CD4-positive, alpha-beta T cell treated with Interleukin-4 for 4 hours (primary cell): ENCODE measurements around the gene TMEM39B.
"Not testable (repeated sequence)": the region's sequence is repeated elsewhere in the genome, so short reads cannot be mapped to it uniquely, and the experiment has no call there.

Experiments used
- DNase-seq: peaks from one replicate; pipeline ENCODE4 v3.0.0-alpha.2; 2020

The TMEM39B gene

DNA sequence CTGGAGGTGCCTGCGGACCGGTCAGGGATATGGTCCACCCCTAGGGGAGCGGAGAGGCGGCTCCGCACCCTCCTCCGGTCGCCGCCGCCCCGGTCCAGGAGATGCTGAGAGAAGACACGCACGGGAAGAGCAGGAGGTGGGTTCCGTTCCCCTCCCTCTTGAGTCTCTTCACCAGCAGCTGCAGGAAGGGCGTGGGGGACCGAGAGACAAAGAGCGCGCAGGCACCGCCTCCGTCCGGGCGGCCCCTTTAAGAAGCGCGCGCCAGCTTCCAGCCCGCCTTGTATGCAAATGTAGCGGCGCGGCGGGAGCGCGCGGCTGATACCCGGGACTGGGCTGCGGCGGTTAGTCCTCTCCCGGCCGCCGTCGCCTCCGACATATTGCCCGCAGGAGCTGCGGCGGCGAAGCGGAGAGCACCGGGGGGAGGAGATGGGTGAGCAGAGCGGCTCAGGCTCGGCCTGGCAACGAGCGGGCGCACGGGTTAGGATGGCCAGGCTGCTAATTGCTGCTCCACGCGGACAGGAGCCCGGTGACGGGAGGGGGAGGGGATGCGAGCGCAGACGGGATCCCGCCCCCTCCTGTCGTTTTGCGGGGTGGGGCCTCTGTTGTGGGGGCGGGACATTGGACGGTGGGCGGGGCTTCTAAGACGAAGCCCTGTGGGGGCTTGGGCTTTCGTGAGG lies at the start of gene TMEM39B:
Gene TMEM39B, plus strand, starts transcription at position 318 of the 677 bp plus-strand sequence. Its CDS starts 109 bp downstream, at position 427.
- DNase-seq = peak; percentile 94

DNA sequence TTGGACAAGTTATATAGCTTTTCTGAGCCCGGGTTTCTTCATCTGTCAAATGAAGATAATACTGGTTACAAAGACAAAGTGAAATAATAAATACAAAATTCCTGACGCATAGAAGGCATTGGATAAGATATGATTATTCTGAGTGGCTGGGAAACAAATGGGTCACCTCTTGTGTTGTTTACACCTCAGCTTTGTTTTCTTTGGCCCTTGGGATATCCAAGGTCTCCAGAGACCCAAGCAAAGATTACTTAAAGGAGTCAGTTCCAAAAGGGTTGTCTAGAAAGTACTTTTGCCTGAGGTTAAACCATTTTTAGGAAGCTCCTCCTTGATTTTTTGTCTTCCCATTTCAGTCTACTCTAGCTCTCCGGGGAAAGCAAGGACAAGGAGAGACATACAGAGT lies 49.4 kb upstream of the TMEM39B start:
- DNase-seq = no peak

DNA sequence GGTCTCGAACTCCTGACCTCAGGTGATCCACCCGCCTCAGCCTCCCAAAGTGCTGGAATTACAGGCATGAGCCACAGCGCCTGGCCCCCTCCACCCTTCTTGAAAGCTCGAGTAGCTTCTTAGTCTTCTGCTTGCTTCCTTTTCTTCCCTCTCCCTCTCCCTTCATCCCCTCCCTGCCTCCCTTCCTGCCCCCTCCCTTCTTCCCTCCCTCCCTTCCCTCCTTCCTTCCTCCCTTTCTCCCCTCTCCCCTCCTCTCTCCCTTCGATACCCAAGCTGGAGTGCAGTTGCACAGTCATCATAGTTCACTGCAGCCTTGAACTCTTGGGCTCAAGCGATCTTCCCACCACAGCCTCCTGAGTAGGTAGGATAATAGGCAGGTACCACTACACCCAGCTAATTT lies 47.2 kb upstream of the TMEM39B start:
- DNase-seq = no peak

DNA sequence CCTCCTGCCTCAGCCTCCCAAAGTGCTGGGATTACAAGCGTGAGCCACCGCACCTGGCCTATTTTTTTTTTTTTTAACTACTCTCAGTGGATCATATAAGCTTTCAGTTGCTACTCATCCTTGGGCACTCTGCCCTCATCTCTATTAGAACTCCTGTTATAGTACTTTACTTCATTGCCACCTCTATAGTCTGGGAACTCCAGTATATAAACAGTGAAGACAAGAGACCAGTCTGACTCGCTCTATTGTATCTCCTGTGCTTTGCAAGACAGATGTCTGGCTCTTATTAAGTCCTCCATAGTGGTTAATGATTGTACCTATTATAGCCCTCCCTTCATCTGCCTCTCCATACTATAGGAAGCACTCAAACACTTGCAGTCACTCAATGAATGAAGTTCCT lies 44.0 kb upstream of the TMEM39B start:
- DNase-seq = no peak

DNA sequence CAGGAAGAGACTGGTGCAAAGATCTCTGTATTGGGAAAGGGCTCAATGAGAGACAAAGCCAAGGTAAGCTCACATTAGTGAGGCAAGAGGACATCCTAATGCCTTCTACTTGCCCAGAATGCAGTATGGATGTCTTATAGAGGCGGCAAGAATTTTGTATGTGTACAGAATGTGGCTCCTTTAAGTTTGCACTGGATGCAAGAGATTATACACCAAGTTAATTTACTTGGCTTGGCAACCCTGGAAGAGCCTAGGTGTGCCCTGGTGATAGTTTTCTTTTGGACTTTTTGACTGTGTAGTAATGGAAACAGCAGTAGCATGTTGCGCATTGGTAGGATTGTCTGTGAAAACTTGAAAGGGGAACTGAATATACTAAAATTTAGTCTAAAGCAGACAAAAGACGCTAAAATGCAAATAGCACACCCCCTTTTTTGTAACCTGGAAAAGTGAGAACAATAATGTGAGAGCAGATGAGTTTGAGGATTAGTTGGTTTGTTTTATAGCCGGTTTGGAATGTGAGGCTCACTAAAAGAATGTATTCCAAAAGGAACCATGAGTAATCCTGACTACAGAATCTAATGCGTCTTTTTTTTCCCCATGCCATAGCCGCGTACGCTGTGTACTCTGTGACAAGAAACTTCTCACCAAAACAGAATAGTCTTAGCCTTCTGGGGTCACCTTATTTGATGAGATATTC lies 41.0 kb upstream of the TMEM39B start:
- no peak for DNase-seq

DNA sequence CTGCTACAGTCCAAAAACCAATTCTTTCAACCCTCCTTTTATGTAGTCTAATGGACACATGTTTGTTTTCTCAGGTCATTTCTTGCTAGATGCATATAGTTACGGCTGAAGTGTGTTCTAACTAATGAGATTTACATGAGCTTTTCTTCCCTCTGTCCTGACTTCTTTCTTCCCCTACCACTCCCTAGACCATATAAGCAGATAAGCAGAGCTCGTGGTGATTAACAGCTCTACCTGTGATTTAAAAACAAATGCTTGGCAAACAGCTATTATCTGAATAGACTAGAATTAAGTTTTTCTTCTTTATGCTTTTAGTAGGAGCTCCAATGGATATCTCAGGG lies 40.5 kb upstream of the TMEM39B start:
- DNase-seq = no peak

DNA sequence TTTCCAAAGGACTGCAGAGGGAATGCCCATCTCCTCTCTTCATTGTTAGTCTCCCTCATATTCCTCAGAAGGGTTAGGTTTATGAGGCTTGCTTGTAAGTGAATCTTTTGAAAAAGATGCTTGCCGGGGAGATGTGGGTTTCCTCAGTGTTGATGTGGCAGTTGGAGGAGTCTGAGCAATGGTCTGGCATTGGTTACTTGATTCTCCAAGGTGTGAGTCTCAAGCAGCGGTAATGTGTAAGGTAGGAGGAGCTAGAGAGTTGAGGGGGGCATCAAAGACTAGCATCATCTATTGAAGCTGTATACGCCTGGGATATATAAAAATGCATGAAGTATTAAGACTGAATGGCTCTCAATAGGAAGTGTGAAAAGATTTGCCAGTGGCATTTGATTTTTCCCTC lies 37.6 kb upstream of the TMEM39B start:
- no peak for DNase-seq

DNA sequence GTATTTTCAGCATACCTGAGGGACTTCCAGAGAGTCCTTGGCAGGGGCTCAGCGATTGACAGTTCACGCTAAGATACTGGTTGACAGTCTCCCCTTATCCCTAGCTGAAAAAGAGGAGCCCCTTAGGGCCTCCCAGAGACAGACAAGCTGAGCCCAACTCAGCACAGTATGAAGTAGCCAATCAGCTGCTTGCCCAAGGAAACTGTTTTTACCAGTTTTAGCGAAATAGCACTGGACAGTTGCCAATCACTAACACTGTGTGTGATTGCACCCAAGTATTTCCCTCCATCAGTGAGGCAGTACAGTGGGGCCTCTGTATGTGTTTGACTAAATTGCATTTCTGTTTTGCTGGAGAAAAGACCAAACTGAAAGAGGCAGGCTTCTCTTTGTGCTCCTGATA lies 32.0 kb upstream of the TMEM39B start:
- DNase-seq = no peak

DNA sequence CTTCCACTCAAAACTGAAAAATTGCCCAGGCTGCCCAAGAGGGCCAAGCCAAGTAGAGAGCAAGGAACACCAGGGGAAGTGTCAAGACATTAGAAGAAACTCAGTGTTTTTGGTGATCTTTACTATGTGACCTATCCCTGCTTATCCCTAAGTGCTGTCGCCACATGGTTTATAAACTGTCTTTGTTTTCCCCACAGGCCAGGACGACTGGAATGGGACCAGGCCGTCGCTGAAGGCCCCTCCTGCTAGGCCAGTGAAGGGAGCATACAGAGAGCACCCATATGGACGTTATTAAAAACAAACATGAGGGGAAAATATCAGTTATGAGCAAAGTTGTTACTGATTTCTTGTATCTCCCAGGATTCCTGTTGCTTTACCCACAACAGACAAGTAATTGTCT lies 30.4 kb upstream of the TMEM39B start:
- DNase-seq = no peak

DNA sequence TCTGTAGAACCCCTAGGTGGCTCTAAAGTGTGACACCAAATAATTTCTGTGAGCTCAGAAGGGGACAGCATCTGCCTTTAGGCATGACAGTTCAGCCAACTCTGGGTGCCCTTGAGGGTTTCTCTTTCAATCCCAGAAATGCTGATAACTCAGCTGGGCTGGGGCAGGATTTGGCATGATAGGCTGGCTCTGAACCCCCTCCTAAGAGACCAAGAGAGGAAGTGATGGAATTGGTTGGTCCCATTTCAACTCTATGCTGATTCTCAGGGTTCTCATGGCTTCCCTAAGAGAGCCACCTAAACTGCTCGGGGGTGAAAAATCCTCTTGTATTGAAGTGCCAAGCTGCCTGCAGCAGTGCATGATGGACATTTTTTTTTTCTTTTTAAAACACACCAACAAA lies 28.5 kb upstream of the TMEM39B start:
- no peak for DNase-seq

DNA sequence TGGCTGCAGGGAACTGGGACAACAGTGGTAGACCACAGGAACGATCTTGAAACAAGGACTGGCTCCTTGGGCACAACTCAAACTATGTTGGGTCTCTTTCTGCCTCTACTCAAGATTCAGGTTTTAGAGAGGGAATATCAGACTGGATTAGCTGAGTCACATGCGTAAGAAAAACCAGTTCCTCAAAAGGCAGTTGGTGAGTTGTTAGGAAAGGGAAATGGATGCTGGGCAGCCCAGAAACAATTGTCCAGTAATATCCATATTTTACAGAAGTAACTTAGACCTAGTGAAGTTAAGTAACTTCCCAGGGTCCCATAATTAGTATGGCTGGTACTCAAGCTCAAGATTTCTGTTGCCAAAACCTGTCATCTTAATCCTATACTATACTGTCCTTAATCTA lies 27.0 kb upstream of the TMEM39B start:
- DNase-seq = no peak

DNA sequence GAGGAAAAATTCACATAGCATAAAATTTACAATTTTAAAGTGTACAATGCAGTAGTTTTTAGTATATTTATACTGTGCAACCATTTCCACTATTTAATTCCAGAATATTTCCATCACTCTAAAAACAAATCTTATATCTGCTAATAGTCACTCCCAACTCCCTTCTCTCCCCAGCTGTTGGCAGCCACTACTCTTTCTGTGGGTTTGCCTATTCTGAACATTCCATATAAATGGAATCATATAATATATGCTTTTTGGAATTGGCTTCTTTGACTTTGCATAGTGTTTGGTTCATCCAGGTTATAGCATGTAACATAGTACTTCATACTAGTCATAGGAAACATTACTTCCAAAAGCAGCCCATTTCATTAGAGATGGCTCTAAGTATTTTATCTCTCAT lies 25.0 kb upstream of the TMEM39B start:
- DNase-seq = no peak

DNA sequence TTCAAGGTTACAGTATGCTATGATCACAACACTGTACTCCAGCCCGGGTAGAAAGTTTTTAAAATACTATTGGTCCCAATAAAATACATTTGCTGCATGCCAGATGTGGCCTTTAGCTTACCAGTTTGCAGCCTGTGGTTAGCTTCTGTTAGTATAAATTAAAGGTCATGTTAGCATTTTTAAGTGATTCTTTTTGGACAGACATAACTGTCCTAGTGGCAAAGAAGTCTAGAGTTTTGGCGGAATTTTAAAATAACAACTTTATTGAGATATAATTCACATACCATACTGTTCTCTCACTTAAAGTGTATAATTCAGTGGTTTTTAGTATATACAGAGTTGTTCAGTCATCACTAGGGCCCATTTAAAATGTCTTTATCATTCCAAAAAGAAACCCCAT lies 24.3 kb upstream of the TMEM39B start:
- no peak for DNase-seq

DNA sequence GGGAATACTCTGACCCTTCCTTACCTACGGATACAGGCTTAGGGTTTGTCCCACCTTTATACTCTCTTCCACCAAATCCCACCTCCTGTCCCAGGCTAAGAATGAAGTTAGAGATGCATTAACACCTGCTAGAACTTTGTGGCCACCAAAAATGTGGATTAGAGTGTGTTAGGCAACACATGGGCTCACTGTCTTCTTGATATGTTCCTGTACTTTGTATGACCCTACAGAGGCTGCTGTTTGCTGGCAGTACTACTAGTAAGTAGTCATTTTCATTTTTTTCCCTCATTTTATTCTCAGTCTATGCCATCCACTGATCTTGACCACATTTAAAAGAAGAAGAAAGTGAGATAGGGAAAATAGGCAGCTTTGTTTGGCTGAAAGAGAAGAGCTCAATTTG lies 21.0 kb upstream of the TMEM39B start:
- DNase-seq = no peak

DNA sequence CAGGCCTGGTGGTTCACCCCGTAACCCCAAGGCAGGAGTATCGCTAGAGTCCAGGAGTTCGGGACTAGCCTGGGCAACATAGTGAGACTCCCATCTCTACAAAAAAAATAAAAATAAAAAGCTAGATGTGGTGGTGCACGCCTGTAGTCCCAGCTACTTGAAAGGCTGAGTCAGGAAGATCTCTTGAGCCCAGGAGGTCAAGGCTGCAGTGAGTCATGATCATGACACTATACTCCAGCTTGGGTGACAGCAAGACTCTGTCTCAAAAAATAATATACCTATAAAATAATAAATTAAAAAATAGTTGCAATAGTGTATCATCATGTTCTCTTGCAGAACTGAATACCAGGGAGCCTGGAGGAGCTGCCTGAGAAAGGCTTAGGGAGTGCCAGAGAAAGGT lies 19.9 kb upstream of the TMEM39B start:
- DNase-seq = no peak

DNA sequence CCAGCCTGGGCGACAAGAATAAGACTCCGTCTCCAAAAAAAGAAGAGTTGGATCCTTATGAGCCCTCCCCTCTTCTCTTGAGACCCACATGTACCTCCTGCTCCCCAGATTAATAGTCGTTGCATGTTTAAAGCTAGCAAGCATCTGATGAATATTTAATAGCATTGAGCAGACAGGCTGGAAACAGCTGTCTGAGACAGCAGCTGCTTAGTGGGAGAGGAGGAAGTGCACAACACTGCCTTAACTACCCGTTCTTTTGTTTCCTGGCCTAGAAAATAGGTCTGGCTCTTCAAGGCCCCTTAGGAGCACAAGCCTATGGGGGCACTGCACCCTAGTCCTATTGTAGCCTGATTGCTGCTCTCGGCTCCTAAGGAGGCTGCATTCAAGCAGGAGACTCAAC lies 17.3 kb upstream of the TMEM39B start:
- no peak for DNase-seq

DNA sequence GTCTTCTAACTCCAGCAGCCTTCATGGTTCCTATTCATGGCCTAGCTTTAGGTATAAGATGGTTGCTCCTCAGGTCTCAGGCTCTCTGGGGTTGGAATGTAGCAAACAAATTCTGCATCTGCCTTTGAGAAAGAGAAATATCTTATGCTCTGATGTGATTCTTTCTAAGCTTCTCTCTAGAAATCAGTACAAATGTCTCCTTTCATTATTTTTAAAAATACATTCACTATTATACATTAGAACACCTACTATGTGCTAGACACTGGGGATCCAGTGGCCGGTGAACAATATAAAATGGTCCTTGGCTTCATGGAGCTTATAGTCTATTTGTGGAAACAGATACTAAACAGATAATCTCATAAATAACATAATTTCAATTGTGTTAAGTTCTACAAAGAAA lies 16.1 kb upstream of the TMEM39B start:
- no peak for DNase-seq

DNA sequence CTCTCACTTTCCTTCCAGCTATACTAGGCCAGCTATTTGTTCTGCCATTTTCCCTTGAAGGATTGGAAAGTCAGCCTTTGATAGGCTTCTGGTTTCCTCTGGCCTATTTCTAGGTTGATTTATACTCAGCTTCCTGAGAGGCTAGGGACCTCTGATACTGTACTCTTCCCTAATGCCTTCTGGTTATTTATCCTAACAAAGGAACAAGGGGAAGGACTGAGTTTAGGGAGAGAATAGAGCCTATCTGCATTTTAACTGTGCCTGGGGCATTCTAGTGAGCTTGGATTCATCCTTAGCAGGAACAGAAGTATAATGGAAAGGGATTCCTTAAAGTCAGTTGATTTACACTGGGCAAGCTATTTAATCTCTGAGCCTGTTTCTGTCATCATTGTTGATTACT lies 11.8 kb upstream of the TMEM39B start:
- DNase-seq = no peak

DNA sequence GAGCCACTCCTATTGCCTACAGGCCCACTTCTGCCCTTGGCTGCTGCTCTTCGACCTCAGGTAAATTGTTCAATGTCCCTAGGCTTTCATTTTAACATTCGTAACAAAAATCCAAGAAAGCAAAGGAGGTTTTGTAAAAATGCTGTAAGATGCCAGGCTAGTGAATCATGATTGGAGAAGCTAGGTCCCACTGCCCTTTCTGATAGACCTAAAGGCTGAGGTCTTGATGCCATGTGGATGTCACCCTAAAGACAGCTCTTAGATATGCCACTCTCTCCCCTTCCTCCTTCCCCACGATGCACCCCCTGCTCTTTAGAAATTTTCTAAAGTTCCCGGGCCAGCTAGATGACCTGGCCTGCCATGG lies 9.9 kb upstream of the TMEM39B start:
- no peak for DNase-seq

DNA sequence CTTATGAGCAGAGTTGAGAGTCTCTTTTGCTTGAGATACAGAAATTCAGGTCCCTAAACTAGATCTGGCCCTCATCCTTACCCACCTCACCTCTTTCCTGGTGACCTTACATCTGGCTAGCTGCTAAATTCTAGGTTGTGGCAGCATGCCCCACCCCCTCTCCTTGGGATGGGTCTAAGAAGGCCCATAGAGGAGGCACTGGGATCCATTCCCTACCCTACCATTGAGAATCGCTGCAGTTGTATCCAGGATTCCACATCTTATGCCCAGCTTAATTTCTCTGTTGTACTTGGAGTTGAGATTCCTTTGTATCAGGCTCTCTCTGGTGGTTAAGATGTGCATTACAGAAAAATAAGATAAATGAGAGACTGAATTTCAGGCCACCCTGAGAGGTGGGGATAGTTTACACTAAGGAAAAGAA lies 9.5 kb upstream of the TMEM39B start:
- DNase-seq = peak; percentile 41

DNA sequence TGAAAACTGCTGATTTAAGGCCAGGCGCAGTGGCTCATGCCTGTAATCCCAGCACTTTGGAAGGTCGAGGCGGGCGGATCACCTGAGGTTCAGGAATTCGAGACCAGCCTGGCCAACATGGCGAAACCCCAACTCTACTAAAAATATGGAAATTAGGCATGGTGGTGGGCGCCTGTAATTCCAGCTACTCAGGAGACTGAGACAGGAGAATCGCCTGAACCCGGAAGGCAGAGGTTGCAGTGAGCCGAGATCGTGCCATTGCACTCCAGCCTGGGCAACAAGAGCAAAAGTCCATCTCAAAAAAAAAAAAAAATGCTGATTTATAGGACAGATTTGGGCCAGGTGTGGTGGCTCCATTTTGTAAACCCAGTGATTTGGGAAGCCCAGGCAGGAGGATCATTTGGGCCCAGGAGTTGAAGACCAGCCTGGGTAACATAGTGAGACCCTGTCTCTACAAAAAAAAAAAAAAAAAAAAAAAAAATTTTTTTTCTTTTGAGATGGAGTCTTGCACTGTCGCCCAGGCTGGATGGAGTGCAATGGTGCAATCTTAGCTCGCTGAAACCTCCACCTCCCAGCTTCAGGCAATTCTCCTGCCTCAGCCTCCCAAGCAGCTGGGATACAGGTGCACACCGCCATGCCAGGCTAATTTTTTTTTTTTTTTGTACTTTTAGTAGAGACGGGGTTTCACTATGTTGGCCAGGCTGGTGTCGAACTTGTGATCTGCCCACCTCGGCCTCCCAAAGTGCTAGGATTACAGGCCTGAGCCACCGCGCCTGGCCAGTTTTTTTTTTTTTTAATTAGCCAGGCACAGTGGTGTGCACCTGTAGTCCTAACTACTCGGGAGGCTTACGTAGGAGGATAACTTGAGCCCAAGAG lies 6.9 kb upstream of the TMEM39B start:
- not testable (repeated sequence) for DNase-seq

DNA sequence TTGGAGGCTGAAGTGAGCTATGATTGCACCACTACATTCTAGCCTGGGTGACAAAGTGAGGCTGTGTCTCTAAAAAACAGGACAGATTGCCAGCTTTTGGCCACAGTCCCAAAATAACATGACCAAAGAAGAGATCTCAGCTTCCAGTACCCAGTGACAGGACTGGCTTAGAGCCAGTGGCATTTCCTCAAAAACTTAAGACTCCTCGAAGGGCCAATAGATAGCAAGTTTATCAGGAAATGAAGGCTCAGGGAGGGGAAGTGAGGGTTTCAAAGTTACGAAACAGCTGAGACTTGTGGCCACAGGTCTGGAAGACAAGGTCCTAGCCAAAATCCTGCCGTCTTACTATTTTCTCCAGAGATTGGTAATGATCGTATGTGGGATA lies 6.3 kb upstream of the TMEM39B start:
- peak; percentile 48 for DNase-seq

DNA sequence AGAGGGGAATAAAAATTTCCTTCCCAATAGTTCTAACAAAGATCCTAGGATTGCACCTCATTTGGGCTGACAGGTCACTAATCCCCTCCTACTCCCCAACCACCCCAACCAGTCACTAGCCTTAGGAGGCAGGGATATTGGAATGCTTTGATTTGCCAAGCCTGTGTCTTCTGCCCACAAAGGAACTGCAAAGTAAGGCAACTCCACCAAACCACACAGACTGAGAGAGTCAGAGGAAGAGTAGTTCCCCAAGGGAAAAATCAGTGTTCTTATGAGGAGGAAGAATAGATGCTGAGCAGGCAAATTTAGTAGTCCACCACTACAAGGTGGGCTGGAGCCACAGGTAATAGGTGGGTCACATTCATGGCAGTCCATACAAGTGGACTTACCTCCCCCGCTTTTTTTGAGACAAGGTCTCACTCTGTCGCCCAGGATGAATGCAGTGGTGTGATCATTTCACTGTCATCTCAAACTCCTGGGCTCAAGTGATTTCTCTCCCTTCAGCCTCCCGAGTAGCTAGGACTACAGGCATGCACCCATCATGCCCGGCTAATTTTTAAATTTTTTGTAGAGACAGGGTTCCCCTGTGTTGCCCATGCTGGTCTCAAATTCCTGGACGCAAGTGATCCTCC lies 3.7 kb upstream of the TMEM39B start:
- DNase-seq = no peak
